OCI-LY7 (cell line): ENCODE results near the gene DDX25. TPM values are rescaled to one million over a fixed set of nuclear protein-coding genes. Genes with fewer than 3 reads are reported as not detected.
A peak's percentile ranks its signal among the peaks of the same experiment; 100 is the strongest.
"Not testable (repeated sequence)": the region's sequence is repeated elsewhere in the genome, so short reads cannot be mapped to it uniquely, and the experiment has no call there.

Experiments
- Bru-seq: library from RNA; stranded (reverse); fragments of 400-500 nt; gene quantifications from one replicate; lab custom pipeline; 2021; lab: Mats Ljungman, UMichigan
- BruChase-seq, 2 experiments: library from RNA; stranded (reverse); fragments of 400-500 nt; gene quantifications; one replicate each; lab custom pipeline; 2021; lab: Mats Ljungman, UMichigan
- BruUV-seq: library from RNA; stranded (reverse); fragments of 400-500 nt; replicated peaks from 2 replicates; lab custom pipeline; 2021; lab: Mats Ljungman, UMichigan
- CTCF ChIA-PET: fragments of 300-600 bp; sonication (Branson Sonifier 250); formaldehyde crosslinking; loops from one replicate; lab custom pipeline; 2022; ENCODE audit warnings: antibody characterized with exemption; ENCODE audit not compliant: unreplicated experiment; lab: Charles Lee
- POLR2A ChIA-PET: fragments of 300-600 bp; sonication (Branson Sonifier 250); formaldehyde crosslinking; loops from one replicate; lab custom pipeline; 2022; ENCODE audit warnings: antibody characterized with exemption; lab: Charles Lee
- DNase-seq: peaks from one replicate; pipeline ENCODE4 v3.0.0-alpha.2; 2015; ENCODE audit warnings: low spot score
- H2AFZ ChIP-seq: fragments of 200-600 bp; sonication (generic), shearing (Covaris generic); 2 replicates; pipeline ENCODE4 v1.6.1; 2014; ENCODE audit warnings: mild to moderate bottlenecking, antibody characterized with exemption, low read length, moderate library complexity
- H3K27ac ChIP-seq: fragments of 200-600 bp; sonication (generic); 2 replicates; pipeline ENCODE4 v1.5.1; 2014; ENCODE audit warnings: mixed run types, low read depth, mild to moderate bottlenecking, moderate library complexity, low read length, inconsistent platforms; ENCODE audit not compliant: poor library complexity, severe bottlenecking
- H3K36me3 ChIP-seq: fragments of 200-600 bp; sonication (generic); 2 replicates; pipeline ENCODE4 v1.6.1; 2014; ENCODE audit warnings: mild to moderate bottlenecking, antibody characterized with exemption, low read length, moderate library complexity, mixed read lengths; ENCODE audit not compliant: insufficient read depth
- H3K4me1 ChIP-seq: fragments of 200-600 bp; sonication (generic); 2 replicates; pipeline ENCODE4 v1.5.1; 2014; ENCODE audit warnings: mild to moderate bottlenecking, low read length; ENCODE audit not compliant: insufficient read depth, poor library complexity, severe bottlenecking
- H3K4me2 ChIP-seq: fragments of 200-600 bp; sonication (generic); 2 replicates; pipeline ENCODE4 v1.6.1; 2014; ENCODE audit warnings: mild to moderate bottlenecking, low read length
- H3K4me3 ChIP-seq: fragments of 200-600 bp; sonication (generic); 2 replicates; pipeline ENCODE4 v1.5.1; 2014; ENCODE audit warnings: mild to moderate bottlenecking, low read depth, low read length; ENCODE audit not compliant: poor library complexity, severe bottlenecking
- H3K79me2 ChIP-seq: fragments of 200-600 bp; sonication (generic); 2 replicates; pipeline ENCODE4 v1.6.1; 2016; ENCODE audit warnings: low read depth, mild to moderate bottlenecking, low read length, moderate library complexity, mixed read lengths; ENCODE audit not compliant: insufficient read depth
- H3K9me2 ChIP-seq: fragments of 200-600 bp; sonication (generic); 2 replicates; pipeline ENCODE4 v1.6.1; 2016; ENCODE audit warnings: mild to moderate bottlenecking, low read length, mixed read lengths; ENCODE audit not compliant: insufficient read depth
- H3K9me3 ChIP-seq: fragments of 200-600 bp; sonication (generic); 2 replicates; pipeline ENCODE4 v1.6.1; 2014; ENCODE audit warnings: mild to moderate bottlenecking, mixed run types, low read length, mixed read lengths
- H4K20me1 ChIP-seq: fragments of 200-600 bp; sonication (generic); 2 replicates; pipeline ENCODE4 v1.6.1; 2014; ENCODE audit warnings: mild to moderate bottlenecking, antibody characterized with exemption, low read length, moderate library complexity, mixed read lengths; ENCODE audit not compliant: insufficient read depth
- CTCF ChIP-seq: fragments of 200-600 bp; sonication (generic); conservative IDR thresholded peaks from 2 replicates; pipeline ENCODE4 v1.5.1; 2014; ENCODE audit warnings: mild to moderate bottlenecking, antibody characterized with exemption, low read length, moderate library complexity, mixed read lengths
- EZH2phosphoT487 ChIP-seq: fragments of 200-600 bp; sonication (generic); IDR thresholded peaks from 2 replicates; pipeline ENCODE4 v1.6.1; 2018; ENCODE audit warnings: low read depth, borderline replicate concordance, mild to moderate bottlenecking, mixed run types, antibody characterized with exemption, low read length, moderate library complexity, mixed read lengths
- intact Hi-C: fragments of 100-400 bp; cut with micrococcal nuclease; formaldehyde crosslinking; loops from one replicate; pipeline ENCODE4 v1.10.0; 2022; ENCODE audit not compliant: unreplicated experiment
- long read RNA-seq: library from polyadenylated mRNA; stranded (forward); transcript quantifications from one replicate; pipeline ENCODE4 v2.0.0, GENCODE V29; 2022
- total RNA-seq, 2 experiments: library from RNA; depleted of rRNA in 1 of 2; stranded (reverse); fragments of >200 nt in 1 of 2; shearing (Covaris generic) in 1 of 2; gene quantifications; 2 replicates each; pipeline ENCODE4 v1.2.3, GENCODE V29; 2014 to 2022

Gene DDX25
- total RNA-seq (2014; rRNA removed; shearing (Covaris generic)) = 0.13 TPM in 1 of 2 replicates, not detected in the other
- total RNA-seq (2022) = 0.31 TPM in 1 of 2 replicates, not detected in the other
- Bru-seq, nascent RNA = percentile 38 among the genes with signal in this experiment
- BruChase-seq, experiment 1, labeled RNA remaining after a 6-hour chase = percentile 24 among the genes with signal in this experiment
- percentile 33 among the genes with signal in this experiment for BruChase-seq, experiment 2, labeled RNA remaining after a 2-hour chase
- long read RNA-seq = 0 reads

DNA sequence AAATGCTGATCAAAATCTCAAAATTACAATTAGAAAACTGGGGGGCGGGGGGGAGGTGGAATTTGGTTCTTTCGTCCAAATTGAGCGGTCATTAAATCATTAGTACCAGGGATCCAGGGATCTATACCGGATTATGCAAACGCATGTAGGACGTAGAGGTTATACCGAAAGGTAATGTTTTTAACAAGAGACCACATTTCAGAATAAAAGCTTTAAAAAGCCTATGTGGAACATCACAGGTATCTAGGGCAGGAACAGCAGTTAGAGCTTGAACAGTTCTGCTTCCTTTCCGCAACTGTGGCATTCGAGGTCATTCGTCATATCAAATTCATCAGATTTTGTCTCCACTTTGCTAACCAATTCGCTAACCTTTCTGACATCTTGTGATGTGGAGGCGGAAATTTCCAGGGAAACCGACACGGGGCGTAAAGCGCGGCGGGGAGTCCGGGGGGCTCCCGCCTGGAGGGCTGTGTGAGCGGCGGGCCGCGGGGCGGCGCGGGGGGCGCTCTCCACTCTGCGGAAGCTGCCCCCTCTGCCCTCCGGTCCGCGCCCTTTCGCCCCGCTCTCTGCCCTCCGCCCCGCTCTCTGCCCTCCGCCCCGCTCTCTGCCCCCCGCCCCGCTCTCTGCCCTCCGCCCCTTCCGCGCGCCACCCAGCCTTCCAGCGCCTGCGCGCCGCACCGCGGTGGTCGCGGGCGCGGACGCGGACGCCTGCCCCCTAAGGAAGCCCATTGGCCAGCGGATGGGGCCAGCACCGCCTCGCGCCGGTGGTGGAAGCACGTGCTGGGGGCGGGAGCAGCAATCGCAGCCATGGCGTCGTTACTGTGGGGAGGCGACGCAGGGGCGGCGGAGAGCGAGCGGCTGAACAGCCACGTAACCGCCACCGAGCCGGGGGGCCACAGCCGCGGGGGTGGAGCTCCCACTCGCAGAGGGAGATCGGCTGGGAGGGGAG is at the start of gene DDX25:
TSS of gene DDX25 (plus strand) at position 798 of the 949 bp plus-strand sequence. CDS start at position 808, 10 bp downstream.
- Histone ChIP-seq H3K79me2 (peaks cover 20% of the 10 kb centered on the region; the same call in 1 of the 2 replicates), H3K27ac (no peak within 1 kb of the TSS), H4K20me1 (no peaks in the 10 kb centered on the region; the same call in 1 of the 2 replicates), H2AFZ (no peak within 1 kb of the TSS), H3K9me2 (no peaks in the 10 kb centered on the region), H3K36me3 (peaks cover 29% of the 10 kb centered on the region), H3K4me1 (peaks cover 8% of the 10 kb centered on the region), H3K4me2 (peak within 1 kb of the TSS; percentile 87; the same call in 1 of the 2 replicates), H3K9me3 (no peaks in the 10 kb centered on the region), H3K4me3 (no peak within 1 kb of the TSS)
- no TSS peak for BruUV-seq
- POLR2A ChIA-PET = interaction anchor here (0.7 to 1.6 kb wide), 9 partner anchors 9 to 365 kb away, joined by 3 to 8 read pairs (median 4); partner anchors contain the start of genes FAM118B, FOXRED1, RPUSD4 and SRPRA
- TF ChIP-seq EZH2phosphoT487 (no peak), CTCF (no peak)
- intact Hi-C loops = no loop called here
- DNase-seq = no peak
- CTCF ChIA-PET = no interaction called here

DNA sequence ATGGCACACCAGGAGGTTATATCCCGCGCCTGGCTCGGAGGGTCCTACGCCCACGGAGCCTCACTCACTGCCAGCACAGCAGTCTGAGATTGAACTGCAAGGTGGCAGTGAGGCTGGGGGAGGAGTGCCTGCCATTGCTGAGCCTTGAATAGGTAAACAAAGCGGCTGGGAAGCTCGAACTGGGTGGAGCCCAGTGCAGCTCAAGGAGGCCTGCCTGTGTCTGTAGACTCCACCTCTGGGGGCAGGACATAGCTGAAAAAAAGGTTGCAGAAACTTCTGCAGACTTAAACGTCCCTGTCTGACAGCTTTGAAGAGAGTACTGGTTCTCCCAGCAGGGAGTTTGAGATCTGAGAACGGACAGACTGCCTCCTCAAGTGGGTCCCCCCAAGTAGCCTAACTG is 46.6 kb upstream of the DDX25 start:
- H3K4me1 ChIP-seq, H4K20me1 ChIP-seq, H2AFZ ChIP-seq, H3K27ac ChIP-seq, H3K4me3 ChIP-seq, H3K9me2 ChIP-seq, DNase-seq, intact Hi-C loops, H3K79me2 ChIP-seq, H3K36me3 ChIP-seq, H3K4me2 ChIP-seq, CTCF ChIA-PET, BruUV-seq: not testable (repeated sequence)
- H3K9me3 ChIP-seq = peaks cover 14% of the 10 kb centered on the region; the same call in 1 of the 2 replicates
- POLR2A ChIA-PET = interaction anchor here (0.7 kb wide), 1 partner anchor 29 kb away, joined by 4 read pairs; no protein-coding TSS in a partner anchor

DNA sequence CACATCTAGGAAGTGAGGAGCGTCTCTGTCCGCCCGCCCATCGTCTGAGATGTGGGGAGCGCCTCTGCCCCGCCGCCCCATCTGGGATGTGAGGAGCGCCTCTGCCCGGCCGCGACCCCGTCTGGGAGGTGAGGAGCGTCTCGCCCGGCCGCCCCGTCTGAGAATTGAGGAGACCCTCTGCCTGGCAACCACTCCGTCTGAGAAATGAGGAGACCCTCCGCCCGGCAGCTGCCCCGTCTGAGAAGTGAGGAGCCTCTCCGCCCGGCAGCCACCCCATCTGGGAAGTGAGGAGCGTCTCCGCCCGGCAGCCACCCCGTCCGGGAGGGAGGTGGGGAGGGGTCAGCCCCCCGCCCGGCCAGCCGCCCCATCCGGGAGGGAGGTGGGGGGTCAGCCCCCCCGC is 41.5 kb upstream of the DDX25 start:
- POLR2A ChIA-PET, H3K4me1 ChIP-seq, H3K9me3 ChIP-seq, H3K4me3 ChIP-seq, DNase-seq, BruUV-seq, H3K79me2 ChIP-seq, H3K36me3 ChIP-seq, H3K9me2 ChIP-seq, H3K4me2 ChIP-seq, H4K20me1 ChIP-seq, intact Hi-C loops, CTCF ChIA-PET, H2AFZ ChIP-seq, H3K27ac ChIP-seq: not testable (repeated sequence)

- BruUV-seq, DNase-seq, H3K9me2 ChIP-seq, H3K4me3 ChIP-seq, POLR2A ChIA-PET, CTCF ChIA-PET, H3K36me3 ChIP-seq, H4K20me1 ChIP-seq, intact Hi-C loops, H2AFZ ChIP-seq, H3K79me2 ChIP-seq, H3K4me2 ChIP-seq, H3K9me3 ChIP-seq, H3K27ac ChIP-seq, H3K4me1 ChIP-seq: not testable (repeated sequence)
Measured at GRCh38 chr11:125865354-125865753, 39.0 kb upstream of the DDX25 start.
